Measurements from ENCODE around the gene TP63.

DNA sequence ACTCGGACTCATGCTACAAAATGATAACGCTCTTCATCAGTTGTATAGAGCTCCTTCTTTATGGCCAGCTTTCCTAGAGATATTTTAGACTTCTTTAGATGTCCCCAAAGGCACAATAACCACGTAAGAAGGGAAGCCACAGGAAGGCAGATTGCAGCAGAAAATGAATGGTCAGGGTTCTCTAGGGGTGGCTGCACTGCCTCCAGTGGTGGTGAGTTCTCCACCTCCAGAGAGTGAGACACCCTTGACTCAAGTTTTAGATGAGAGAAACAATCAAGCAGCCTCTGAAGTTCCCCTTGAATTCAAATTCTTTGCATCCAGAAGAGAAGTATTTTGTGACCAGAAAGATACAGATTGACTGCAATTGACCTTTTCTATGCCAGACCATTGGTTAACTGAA is 191.5 kb downstream of the TP63 start:
- TF ChIP-seq POLR2A (IDR thresholded peaks at IDR 0.05) (no peak), CTCF (IDR thresholded peaks at IDR 0.05) (no peak)
